Trophoblast cell (in vitro differentiated cells and primary cell): Measurements from ENCODE around the gene HRH1.
A peak's percentile ranks its signal among the peaks of the same experiment; 100 is the strongest.

Experiments used
- DNase-seq, 2 donors: peaks; one replicate each; pipeline ENCODE4 v3.0.0-alpha.2; 2016
- H2AFZ ChIP-seq: 2 replicates; pipeline ENCODE4 v1.6.1; 2013; ENCODE audit warnings: low read length, moderate library complexity, mild to moderate bottlenecking; ENCODE audit not compliant: insufficient read depth, poor library complexity
- H2AK5ac ChIP-seq: 2 replicates; pipeline ENCODE4 v1.6.1; 2013; ENCODE audit warnings: mild to moderate bottlenecking, low read length
- H2BK120ac ChIP-seq: 2 replicates; pipeline ENCODE4 v1.6.1; 2013; ENCODE audit warnings: low read length, mild to moderate bottlenecking, moderate library complexity; ENCODE audit not compliant: insufficient read depth, poor library complexity
- H2BK12ac ChIP-seq: 2 replicates; pipeline ENCODE4 v1.6.1; 2013; ENCODE audit warnings: mild to moderate bottlenecking, low read length, moderate library complexity
- H2BK5ac ChIP-seq: 2 replicates; pipeline ENCODE4 v1.6.1; 2013; ENCODE audit warnings: low read length, low read depth, moderate library complexity, mild to moderate bottlenecking; ENCODE audit not compliant: poor library complexity
- H3K14ac ChIP-seq: 2 replicates; pipeline ENCODE4 v1.6.1; 2013; ENCODE audit warnings: mild to moderate bottlenecking, low read length
- H3K18ac ChIP-seq: 2 replicates; pipeline ENCODE4 v1.6.1; 2013; ENCODE audit warnings: mild to moderate bottlenecking, low read length
- H3K23ac ChIP-seq: 2 replicates; pipeline ENCODE4 v1.6.1; 2013; ENCODE audit warnings: low read length
- H3K27ac ChIP-seq: 2 replicates; pipeline ENCODE4 v1.5.1; 2013; ENCODE audit warnings: low read depth, mild to moderate bottlenecking, inconsistent platforms, low read length, moderate library complexity
- H3K27me3 ChIP-seq: 2 replicates; pipeline ENCODE4 v1.6.1; 2013; ENCODE audit warnings: inconsistent platforms, mild to moderate bottlenecking, low read length, moderate library complexity; ENCODE audit not compliant: insufficient read depth
- H3K36me3 ChIP-seq, 2 experiments: 1 replicate in 1 of 2; 2 replicates in 1 of 2; pipeline ENCODE4 v1.6.1; 2013; ENCODE audit warnings: low read length in 2 of 2, mild to moderate bottlenecking in 2 of 2, moderate library complexity in 1 of 2; ENCODE audit not compliant: insufficient read depth in 2 of 2, control insufficient read depth in 1 of 2
- H3K4ac ChIP-seq: 2 replicates; pipeline ENCODE4 v1.6.1; 2013; ENCODE audit warnings: low read depth, mild to moderate bottlenecking, low read length, moderate library complexity
- H3K4me1 ChIP-seq, 2 experiments: 1 replicate in 1 of 2; 2 replicates in 1 of 2; pipeline ENCODE4 v1.6.1; 2013; ENCODE audit warnings: low read length in 2 of 2, mild to moderate bottlenecking in 2 of 2, moderate library complexity in 1 of 2; ENCODE audit not compliant: insufficient read depth in 2 of 2, control insufficient read depth in 1 of 2
- H3K4me2 ChIP-seq: 2 replicates; pipeline ENCODE4 v1.6.1; 2013; ENCODE audit warnings: inconsistent platforms, mild to moderate bottlenecking, low read length, moderate library complexity
- H3K4me3 ChIP-seq: 2 replicates; pipeline ENCODE4 v1.5.1; 2013; ENCODE audit warnings: mild to moderate bottlenecking, low read depth, low read length, inconsistent platforms
- H3K79me1 ChIP-seq: one replicate; pipeline ENCODE4 v1.6.1; 2013; ENCODE audit warnings: low read length
- H3K79me2 ChIP-seq: 2 replicates; pipeline ENCODE4 v1.6.1; 2013; ENCODE audit warnings: low read length, mild to moderate bottlenecking; ENCODE audit not compliant: control insufficient read depth, insufficient read depth, poor library complexity
- H3K9ac ChIP-seq: 2 replicates; pipeline ENCODE4 v1.6.1; 2013; ENCODE audit warnings: mild to moderate bottlenecking, low read length
- H3K9me3 ChIP-seq: 2 replicates; pipeline ENCODE4 v1.6.1; 2013; ENCODE audit warnings: low read depth, mild to moderate bottlenecking, control low read depth, inconsistent platforms, low read length; ENCODE audit not compliant: insufficient read depth
- H4K12ac ChIP-seq: 2 replicates; pipeline ENCODE4 v1.6.1; 2013; ENCODE audit warnings: low read depth, mild to moderate bottlenecking, low read length, moderate library complexity
- H4K8ac ChIP-seq: 2 replicates; pipeline ENCODE4 v1.6.1; 2013; ENCODE audit warnings: low read depth, mild to moderate bottlenecking, low read length, moderate library complexity
- H4K91ac ChIP-seq: one replicate; pipeline ENCODE4 v1.6.1; 2013; ENCODE audit warnings: low read depth, mild to moderate bottlenecking, low read length, moderate library complexity
- WGBS: extraction: QIAGEN DNeasy Blood & Tissue Kit; methylation state at CpG from one replicate; pipeline ENCODE4 v1.1.7; 2013; ENCODE audit warnings: missing lambda C conversion rate; ENCODE audit not compliant: insufficient read length, insufficient coverage; ENCODE audit errors: extremely low coverage; 5-methylcytosine and 5-hydroxymethylcytosine counted together

HRH1 gene

GRCh38 chr3:11285471-11285870 lies 131.2 kb downstream of the HRH1 start:
- no peak overlapping the region for H4K91ac ChIP-seq
- no peak overlapping the region for H4K12ac ChIP-seq
- H2BK12ac ChIP-seq, result no peak overlapping the region
- peaks cover 0 to 4% of the 10 kb centered on the region in 2 experiments for H3K4me1 ChIP-seq
- no peak overlapping the region for H3K23ac ChIP-seq
- peaks cover 2% of the 10 kb centered on the region for H3K79me1 ChIP-seq
- H3K4me2 ChIP-seq, result no peak overlapping the region
- no peak overlapping the region for H3K9ac ChIP-seq
- no CpG with 5 or more reads among the region's 2 CpGs for WGBS
- no peak overlapping the region for H2BK5ac ChIP-seq
- no peak overlapping the region for H3K18ac ChIP-seq
- H3K4me3 ChIP-seq, result no peak overlapping the region
- peaks cover 2 to 11% of the 10 kb centered on the region in 2 experiments for H3K36me3 ChIP-seq
- no peak overlapping the region for H3K14ac ChIP-seq
- H2AFZ ChIP-seq, result no peak overlapping the region
- no peaks in the 10 kb centered on the region for H3K27me3 ChIP-seq
- H2BK120ac ChIP-seq, result no peak overlapping the region
- no peaks in the 10 kb centered on the region for H3K79me2 ChIP-seq
- no peak overlapping the region for H2AK5ac ChIP-seq
- H4K8ac ChIP-seq, result no peak overlapping the region
- H3K27ac ChIP-seq, result no peak overlapping the region
- no peak for DNase-seq
- no peak overlapping the region for H3K4ac ChIP-seq
- H3K9me3 ChIP-seq, result no peaks in the 10 kb centered on the region

- no peak overlapping the region for H2AK5ac ChIP-seq
- H4K91ac ChIP-seq, result no peak overlapping the region
- H3K9me3 ChIP-seq, result no peaks in the 10 kb centered on the region
- H3K36me3 ChIP-seq, result peaks cover 2 to 7% of the 10 kb centered on the region in 2 experiments
- DNase-seq, result no peak
- peaks cover 2% of the 10 kb centered on the region for H3K79me1 ChIP-seq
- no peak overlapping the region for H3K4me3 ChIP-seq
- no peak overlapping the region for H2BK5ac ChIP-seq
- H3K4me1 ChIP-seq, result peaks cover 0 to 4% of the 10 kb centered on the region in 2 experiments
- peak overlapping the region; percentile 33 for H3K18ac ChIP-seq
- H3K4me2 ChIP-seq, result no peak overlapping the region
- H4K8ac ChIP-seq, result no peak overlapping the region
- WGBS, result no CpG with 5 or more reads among the region's 10 CpGs
- H3K27ac ChIP-seq, result no peak overlapping the region
- no peak overlapping the region for H3K14ac ChIP-seq
- H2AFZ ChIP-seq, result no peak overlapping the region
- no peaks in the 10 kb centered on the region for H3K79me2 ChIP-seq
- H4K12ac ChIP-seq, result no peak overlapping the region
- H2BK12ac ChIP-seq, result no peak overlapping the region
- H3K9ac ChIP-seq, result no peak overlapping the region
- no peak overlapping the region for H3K23ac ChIP-seq
- H3K27me3 ChIP-seq, result no peaks in the 10 kb centered on the region
- no peak overlapping the region for H2BK120ac ChIP-seq
- H3K4ac ChIP-seq, result no peak overlapping the region
These were observed 133.1 kb downstream of the HRH1 start for GRCh38 chr3:11287404-11287803.

GRCh38 chr3:11288021-11288491 lies 133.8 kb downstream of the HRH1 start:
- Histone ChIP-seq H2BK5ac (no peak overlapping the region), H2AFZ (no peak overlapping the region), H3K4me2 (no peak overlapping the region), H2BK120ac (no peak overlapping the region), H3K18ac (no peak overlapping the region), H3K14ac (no peak overlapping the region), H3K4me3 (no peak overlapping the region), H3K9ac (no peak overlapping the region), H3K27me3 (no peaks in the 10 kb centered on the region), H4K8ac (no peak overlapping the region), H4K91ac (no peak overlapping the region), H4K12ac (no peak overlapping the region), H3K36me3 (peaks cover 2 to 6% of the 10 kb centered on the region in 2 experiments), H3K79me1 (peaks cover 2% of the 10 kb centered on the region), H3K4me1 (peaks cover 0 to 4% of the 10 kb centered on the region in 2 experiments), H2BK12ac (no peak overlapping the region), H3K9me3 (no peaks in the 10 kb centered on the region), H3K27ac (no peak overlapping the region), H3K23ac (no peak overlapping the region), H2AK5ac (no peak overlapping the region), H3K4ac (no peak overlapping the region), H3K79me2 (no peaks in the 10 kb centered on the region)
- WGBS, result no CpG with 5 or more reads among the region's 2 CpGs
- no peak for DNase-seq

- H3K4me1 ChIP-seq, result peaks cover 0 to 2% of the 10 kb centered on the region in 2 experiments
- no peak overlapping the region for H4K91ac ChIP-seq
- H3K79me1 ChIP-seq, result peaks cover 2% of the 10 kb centered on the region
- no peaks in the 10 kb centered on the region for H3K9me3 ChIP-seq
- H2BK120ac ChIP-seq, result no peak overlapping the region
- H2BK5ac ChIP-seq, result no peak overlapping the region
- WGBS, result no CpG with 5 or more reads among the region's 7 CpGs
- H3K36me3 ChIP-seq, result peaks cover 0 to 2% of the 10 kb centered on the region in 2 experiments
- H3K4ac ChIP-seq, result no peak overlapping the region
- no peak overlapping the region for H4K12ac ChIP-seq
- DNase-seq, result peak; percentile 74 to 95
- H2AFZ ChIP-seq, result no peak overlapping the region
- H3K27ac ChIP-seq, result no peak overlapping the region
- H3K18ac ChIP-seq, result no peak overlapping the region
- H3K27me3 ChIP-seq, result no peaks in the 10 kb centered on the region
- no peak overlapping the region for H2BK12ac ChIP-seq
- no peak overlapping the region for H4K8ac ChIP-seq
- no peak overlapping the region for H2AK5ac ChIP-seq
- H3K79me2 ChIP-seq, result no peaks in the 10 kb centered on the region
- no peak overlapping the region for H3K14ac ChIP-seq
- H3K4me3 ChIP-seq, result no peak overlapping the region
- no peak overlapping the region for H3K23ac ChIP-seq
- H3K9ac ChIP-seq, result no peak overlapping the region
- H3K4me2 ChIP-seq, result no peak overlapping the region
These were observed 134.7 kb downstream of the HRH1 start for GRCh38 chr3:11288786-11289637.
